Esophagus muscularis mucosa (tissue), 4 donors: ENCODE results near the gene KANSL2. TPM values are rescaled to one million over a fixed set of nuclear protein-coding genes. Genes with fewer than 3 reads are reported as not detected.
"Not testable (repeated sequence)": the region's sequence is repeated elsewhere in the genome, so short reads cannot be mapped to it uniquely, and the experiment has no call there.

Source experiments
- DNase-seq: peaks from one replicate; pipeline ENCODE4 v3.0.0-alpha.2; 2017; ENCODE audit errors: extremely low spot score
- H3K27ac ChIP-seq, 4 donors: fragments of 200-600 bp; sonication (generic); replicated peaks in 1 of 4; 1 replicate in 3 of 4; 2 replicates in 1 of 4; pipeline ENCODE4 v1.5.1; 2016 to 2019; ENCODE audit warnings: mild to moderate bottlenecking in 1 of 4
- H3K27me3 ChIP-seq, 4 donors: fragments of 200-600 bp; sonication (generic); one replicate each; pipeline versions ENCODE4 v1.5.1 to v1.6.0; 2016 to 2019
- H3K36me3 ChIP-seq, 4 donors: fragments of 200-600 bp; sonication (generic); one replicate each; pipeline ENCODE4 v1.5.1; 2016 to 2019
- H3K4me1 ChIP-seq, 4 donors: fragments of 200-600 bp; sonication (generic); one replicate each; pipeline ENCODE4 v1.5.1; 2016 to 2019
- H3K4me3 ChIP-seq, 4 donors: fragments of 200-600 bp; sonication (generic); 1 replicate in 2 of 4; 2 replicates in 2 of 4; pipeline ENCODE4 v1.5.1; 2016 to 2019; ENCODE audit warnings: mild to moderate bottlenecking in 4 of 4, moderate library complexity in 1 of 4
- H3K9me3 ChIP-seq, 4 donors: fragments of 200-600 bp; sonication (generic); 1 replicate in 3 of 4; 2 replicates in 1 of 4; pipeline ENCODE4 v1.5.1; 2016 to 2019
- CTCF ChIP-seq, 3 experiments: fragments of 200-600 bp in 2 of 3; fragments of 450-650 bp in 1 of 3; sonication (generic) in 2 of 3; IDR thresholded peaks; one replicate each; pipeline ENCODE4 v1.5.1; 2017 to 2019; ENCODE audit warnings: antibody characterized with exemption in 3 of 3, mild to moderate bottlenecking in 2 of 3, moderate library complexity in 1 of 3
- EP300 ChIP-seq: sonication (generic); formaldehyde crosslinking; IDR thresholded peaks from one replicate; pipeline ENCODE4 v1.6.1; 2017; ENCODE audit warnings: antibody characterized with exemption
- POLR2A ChIP-seq: fragments of 450-650 bp; IDR thresholded peaks from one replicate; pipeline ENCODE4 v1.6.1; 2017; ENCODE audit warnings: antibody characterized with exemption, moderate library complexity, mild to moderate bottlenecking, low read depth
- POLR2AphosphoS5 ChIP-seq, 2 donors: sonication (generic); formaldehyde crosslinking; IDR thresholded peaks; one replicate each; pipeline ENCODE4 v1.6.1; 2017; ENCODE audit warnings: antibody characterized with exemption in 2 of 2
- WGBS: methylation state at CpG from one replicate; pipeline ENCODE4 v1.1.5; 2018; 5-methylcytosine and 5-hydroxymethylcytosine counted together
- intact Hi-C: fragments of 100-400 bp; cut with DNase I; formaldehyde crosslinking; loops from one replicate; pipeline ENCODE4 v1.15.1; 2023
- total RNA-seq, 4 donors: library from RNA; depleted of rRNA; stranded (reverse); fragments of >200 nt; gene quantifications; one replicate each; pipeline versions ENCODE4 v1.1.0 to v1.2.1, GENCODE V29; 2016

The KANSL2 gene
- total RNA-seq, 4 donors from 2014 or later: 41.3 to 58.8 (median 43.4) TPM

GRCh38 chr12:48716493-48717251, 34.6 kb upstream of the KANSL2 start, which contains the start of gene CCNT1:
Gene CCNT1, minus strand, starts transcription at chr12:48716707. Its CDS starts 32 bp downstream, at chr12:48716675.
- Histone ChIP-seq H3K27me3 (no peaks in the 10 kb centered on the region), H3K4me3 (peak within 1 kb of the TSS; percentile 74 to 82 (median 77)), H3K36me3 (peaks cover 3 to 26% (median 20%) of the 10 kb centered on the region in 4 donors), H3K4me1 (peaks cover 30 to 47% (median 35%) of the 10 kb centered on the region in 4 donors), H3K27ac (peak within 1 kb of the TSS; percentile 88 to 97 (median 90)), H3K9me3 (peaks cover 0 to 14% (median 10%) of the 10 kb centered on the region in 4 donors)
- TF ChIP-seq CTCF (IDR thresholded peaks at IDR 0.05): peak; percentile 9 to 37 (median 21)
- TF ChIP-seq POLR2AphosphoS5 (IDR thresholded peaks at IDR 0.05): peak; percentile 96 to 99
- TF ChIP-seq POLR2A: peak; percentile 81
- no peak for TF ChIP-seq EP300
- intact Hi-C loops: no loop called here
- 0% methylated on average over 51 of the region's 61 CpGs for WGBS
- peak; percentile 100 for DNase-seq

GRCh38 chr12:48716168-48716492, 34.1 kb upstream of the KANSL2 start:
- no peaks in the 10 kb centered on the region for H3K27me3 ChIP-seq
- under 1% methylated on average over 15 of the region's 17 CpGs for WGBS
- peak overlapping the region; percentile 88 to 97 (median 90) for H3K27ac ChIP-seq
- intact Hi-C loops: no loop called here
- H3K9me3 ChIP-seq: peaks cover 0 to 12% (median 10%) of the 10 kb centered on the region in 4 donors
- peaks cover 30 to 50% (median 38%) of the 10 kb centered on the region in 4 donors for H3K4me1 ChIP-seq
- DNase-seq: no peak
- TF ChIP-seq CTCF (IDR thresholded peaks at IDR 0.05) (no peak), EP300 (peak; percentile 3), POLR2A (no peak)
- peak overlapping the region; percentile 74 to 82 (median 77) for H3K4me3 ChIP-seq
- peaks cover 3 to 31% (median 24%) of the 10 kb centered on the region in 4 donors for H3K36me3 ChIP-seq

- Histone ChIP-seq H3K4me1 (peaks cover 28 to 81% (median 65%) of the 10 kb centered on the region in 4 donors), H3K36me3 (peaks cover 8 to 68% (median 45%) of the 10 kb centered on the region in 4 donors)
These were observed 30.2 kb upstream of the KANSL2 start for GRCh38 chr12:48712209-48712608.

GRCh38 chr12:48698822-48699221, 16.8 kb upstream of the KANSL2 start:
- peaks cover 24 to 95% (median 72%) of the 10 kb centered on the region in 4 donors for H3K36me3 ChIP-seq
- not testable (repeated sequence) for DNase-seq

More at GRCh38 chr12:48712209-48712608, 30.2 kb upstream of the KANSL2 start:
- intact Hi-C loops: no loop called here
- 96% methylated on average over 10 of the region's 10 CpGs for WGBS
- no peaks in the 10 kb centered on the region for H3K9me3 ChIP-seq
- no peak overlapping the region for H3K4me3 ChIP-seq
- DNase-seq: no peak
- H3K27ac ChIP-seq: no peak overlapping the region
- TF ChIP-seq EP300 (no peak), POLR2A (no peak), POLR2AphosphoS5 (IDR thresholded peaks at IDR 0.05) (no peak), CTCF (IDR thresholded peaks at IDR 0.05) (no peak)
- H3K27me3 ChIP-seq: no peaks in the 10 kb centered on the region

GRCh38 chr12:48696626-48697025, 14.6 kb upstream of the KANSL2 start:
- Histone ChIP-seq H3K9me3 (no peaks in the 10 kb centered on the region), H3K4me1 (peaks cover 6 to 9% (median 7%) of the 10 kb centered on the region in 4 donors), H3K27ac (no peak overlapping the region), H3K36me3 (peaks cover 34 to 93% (median 71%) of the 10 kb centered on the region in 4 donors), H3K4me3 (no peak overlapping the region), H3K27me3 (no peaks in the 10 kb centered on the region)
- WGBS: 92% methylated on average over 5 of the region's 5 CpGs
- TF ChIP-seq POLR2A: no peak
- no peak for TF ChIP-seq EP300
- TF ChIP-seq CTCF (IDR thresholded peaks at IDR 0.05): no peak
- no peak for TF ChIP-seq POLR2AphosphoS5 (IDR thresholded peaks at IDR 0.05)
- no peak for DNase-seq
- intact Hi-C loops: no loop called here

More at GRCh38 chr12:48698822-48699221, 16.8 kb upstream of the KANSL2 start:
- WGBS: 96% methylated on average over 7 of the region's 7 CpGs
- H3K4me1 ChIP-seq, H3K4me3 ChIP-seq, intact Hi-C loops, H3K27ac ChIP-seq, H3K27me3 ChIP-seq, H3K9me3 ChIP-seq: not testable (repeated sequence)
